Mucosa of descending colon (tissue), 3 donors: Measurements from ENCODE around the gene HBEGF. TPM values are rescaled to one million over a fixed set of nuclear protein-coding genes. Genes with fewer than 3 reads are reported as not detected.

Source experiments
- ATAC-seq: fragments of 200-7000 bp; cut with Tn5 transposase; one replicate; pipeline ENCODE4 v1.9.1; 2020; ENCODE audit warnings: mild to moderate bottlenecking, moderate library complexity
- DNase-seq, 3 donors: peaks; one replicate each; pipeline ENCODE4 v3.0.0-alpha.2; 2020
- H3K36me3 ChIP-seq: fragments of 200-600 bp; one replicate; pipeline ENCODE4 v1.8.0; 2021; ENCODE audit warnings: low read depth, mild to moderate bottlenecking
- H3K4me1 ChIP-seq: fragments of 200-600 bp; one replicate; pipeline ENCODE4 v1.8.0; 2021; ENCODE audit warnings: low read depth, mild to moderate bottlenecking
- H3K4me3 ChIP-seq: fragments of 200-600 bp; one replicate; pipeline ENCODE4 v1.8.0; 2021; ENCODE audit warnings: mild to moderate bottlenecking
- H3K9me3 ChIP-seq: fragments of 200-600 bp; one replicate; pipeline ENCODE4 v1.8.0; 2021; ENCODE audit warnings: mild to moderate bottlenecking
- CTCF ChIP-seq: fragments of 200-600 bp; IDR thresholded peaks from one replicate; pipeline ENCODE4 v1.8.0; 2022; ENCODE audit warnings: antibody characterized with exemption, mild to moderate bottlenecking
- intact Hi-C, 2 donors: fragments of 100-400 bp; cut with DNase I in 1 of 2; cut with micrococcal nuclease in 1 of 2; formaldehyde crosslinking; loops; one replicate each; pipeline versions ENCODE4 v1.11.0 to v1.11.1; 2022; cut with DNase I, micrococcal nuclease
- total RNA-seq, 3 donors: library from RNA; stranded (reverse); fragmentation: NEBNext Ultra II Directional in 2 of 3; extraction: Animal tissue kit (Norgen Biotek cat#: 25700) in 2 of 3; gene quantifications; one replicate each; pipeline versions ENCODE4 v1.2.1 to v1.2.4, GENCODE V29; 2021 to 2023
- donor health status: DM: no; HTN: no; CAD: no; lungs with moderate emphysema.
- donor health status: DM: no; HTN: no; CAD: no.
- donor health status: DM: no; HTN: yes; CAD: no.

HBEGF gene
- total RNA-seq, 3 donors from 2014 or later, result 8.8 to 15.7 (median 13.1) TPM

GRCh38 chr5:140318792-140319191 lies 27.6 kb downstream of the HBEGF start:
- peak; percentile 75 for ATAC-seq
- H3K4me3 ChIP-seq, result no peak overlapping the region
- DNase-seq, result peak in 1 of 3 donors; percentile 33
- no peaks in the 10 kb centered on the region for H3K36me3 ChIP-seq
- TF ChIP-seq CTCF, result no peak
- H3K4me1 ChIP-seq, result no peaks in the 10 kb centered on the region
- intact Hi-C loops, result no loop called here
- H3K9me3 ChIP-seq, result no peaks in the 10 kb centered on the region

GRCh38 chr5:140317859-140318258 lies 28.5 kb downstream of the HBEGF start:
- no peak for DNase-seq
- Histone ChIP-seq H3K36me3 (no peaks in the 10 kb centered on the region), H3K4me1 (no peaks in the 10 kb centered on the region), H3K4me3 (no peak overlapping the region), H3K9me3 (no peaks in the 10 kb centered on the region)
- intact Hi-C loops, result no loop called here
- ATAC-seq, result no peak
- TF ChIP-seq CTCF, result no peak

- TF ChIP-seq CTCF, result no peak
- Histone ChIP-seq H3K4me1 (peaks cover 11% of the 10 kb centered on the region), H3K36me3 (no peaks in the 10 kb centered on the region), H3K9me3 (no peaks in the 10 kb centered on the region), H3K4me3 (no peak overlapping the region)
- intact Hi-C loops, result no loop called here
- ATAC-seq, result no peak
- DNase-seq, result no peak
Observed at GRCh38 chr5:140312791-140313189, 33.6 kb downstream of the HBEGF start.

- intact Hi-C loops, result no loop called here
- TF ChIP-seq CTCF, result no peak
- peak; percentile 65 for ATAC-seq
- no peaks in the 10 kb centered on the region for H3K36me3 ChIP-seq
- no peaks in the 10 kb centered on the region for H3K9me3 ChIP-seq
- no peak overlapping the region for H3K4me3 ChIP-seq
- DNase-seq, result peak in 1 of 3 donors; percentile 27
- H3K4me1 ChIP-seq, result peaks cover 11% of the 10 kb centered on the region
Observed at GRCh38 chr5:140312067-140312790, 34.2 kb downstream of the HBEGF start.

- Histone ChIP-seq H3K36me3 (no peaks in the 10 kb centered on the region), H3K4me3 (no peak overlapping the region), H3K4me1 (peaks cover 11% of the 10 kb centered on the region), H3K9me3 (no peaks in the 10 kb centered on the region)
- ATAC-seq, result peak; percentile 91
- intact Hi-C loops, result no loop called here
- no peak for DNase-seq
- TF ChIP-seq CTCF, result no peak
Observed at GRCh38 chr5:140311011-140311467, 35.4 kb downstream of the HBEGF start.
